Midbrain (tissue), 1 donor: ENCODE results near the gene SUMF2.
"Not testable (repeated sequence)": the region's sequence is repeated elsewhere in the genome, so short reads cannot be mapped to it uniquely, and the experiment has no call there.

Source experiments
- DNase-seq: peaks from one replicate; lab custom pipeline; 2025; lab: John Stamatoyannopoulos, UW

SUMF2 gene

DNA sequence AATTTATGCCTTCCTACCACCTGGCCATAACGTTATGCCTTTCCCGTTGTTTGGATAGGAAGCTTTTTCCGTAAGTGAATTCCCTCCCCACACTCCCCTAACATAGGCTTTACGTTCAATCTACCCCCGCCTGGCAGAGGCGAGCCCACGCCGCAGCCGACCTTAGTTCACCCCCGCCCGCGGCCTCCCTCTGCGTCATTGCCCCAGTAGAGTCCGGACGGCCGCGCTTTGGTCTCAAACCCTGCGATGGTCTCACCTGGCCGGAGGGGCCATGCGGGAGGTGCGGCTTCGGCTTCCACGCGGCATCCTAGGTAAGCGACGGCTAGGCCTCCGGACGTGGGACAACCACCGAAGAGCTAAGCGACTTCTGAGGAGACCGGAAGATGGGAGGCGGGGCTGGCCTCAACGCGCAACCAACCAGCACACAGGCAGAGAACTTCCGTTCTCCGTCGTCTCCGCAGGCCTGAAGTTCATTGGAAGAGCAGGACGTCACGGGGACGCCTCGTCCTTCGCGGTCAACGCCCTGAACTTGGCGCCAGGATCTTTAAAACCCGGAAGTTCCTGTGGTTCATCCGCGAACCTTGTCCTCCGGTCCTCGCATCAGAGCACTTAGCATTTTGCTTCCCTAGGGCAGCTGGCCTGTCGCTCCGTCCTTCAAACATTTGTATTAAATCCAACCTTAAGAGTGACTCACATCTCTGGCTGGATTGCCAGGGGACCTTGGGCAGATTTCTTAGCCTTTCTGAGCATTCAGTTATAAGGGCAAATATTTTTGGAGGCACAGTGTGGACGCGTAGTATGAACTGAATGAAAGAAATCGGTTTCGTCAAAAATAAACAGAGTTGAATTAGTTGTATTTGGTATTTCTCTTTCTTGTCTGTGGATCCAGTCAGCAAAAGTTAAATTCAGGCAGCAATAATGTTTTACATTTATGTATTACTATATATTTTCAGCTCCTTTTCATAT is 42.3 kb downstream of the SUMF2 start, which contains the start of gene CHCHD2:
TSS of gene CHCHD2 (minus strand) at position 369 of the 966 bp plus-strand sequence. CDS start at position 306, 63 bp downstream.
- DNase-seq = peak; percentile 97

DNA sequence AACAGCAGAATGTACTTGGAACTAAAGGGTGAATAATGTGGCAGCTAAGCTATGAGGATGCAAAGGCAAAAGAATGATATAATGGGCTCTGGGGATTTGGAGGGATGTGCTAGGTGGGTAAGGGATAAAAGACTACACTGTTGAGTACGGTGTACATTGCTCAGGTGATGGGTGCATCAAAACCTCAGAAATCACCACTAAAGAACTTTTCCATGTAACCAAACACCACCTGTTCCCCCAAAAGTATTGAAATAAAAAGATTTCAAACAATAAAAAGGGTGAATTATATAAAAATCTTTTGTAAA is 43.8 kb downstream of the SUMF2 start:
- no peak for DNase-seq

DNA sequence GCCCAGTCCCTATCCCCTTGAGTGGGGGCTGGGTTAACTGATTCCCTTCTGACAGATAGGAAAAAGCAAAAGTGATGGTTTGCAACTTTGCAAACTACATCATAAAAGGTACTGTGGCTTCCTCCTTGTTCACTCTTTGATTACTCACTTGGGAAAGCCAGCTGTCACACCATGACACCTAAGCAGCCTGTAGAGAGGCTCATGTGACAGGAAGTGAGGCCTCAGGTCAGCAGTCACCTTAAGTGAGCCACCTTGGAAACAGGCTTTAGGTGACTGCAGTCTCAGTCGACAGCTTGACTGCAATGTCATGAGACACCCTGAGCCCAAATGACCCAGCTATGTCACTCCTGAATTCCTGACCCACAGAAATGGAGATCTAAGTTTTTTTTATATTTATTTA is 46.5 kb downstream of the SUMF2 start:
- DNase-seq = no peak

DNA sequence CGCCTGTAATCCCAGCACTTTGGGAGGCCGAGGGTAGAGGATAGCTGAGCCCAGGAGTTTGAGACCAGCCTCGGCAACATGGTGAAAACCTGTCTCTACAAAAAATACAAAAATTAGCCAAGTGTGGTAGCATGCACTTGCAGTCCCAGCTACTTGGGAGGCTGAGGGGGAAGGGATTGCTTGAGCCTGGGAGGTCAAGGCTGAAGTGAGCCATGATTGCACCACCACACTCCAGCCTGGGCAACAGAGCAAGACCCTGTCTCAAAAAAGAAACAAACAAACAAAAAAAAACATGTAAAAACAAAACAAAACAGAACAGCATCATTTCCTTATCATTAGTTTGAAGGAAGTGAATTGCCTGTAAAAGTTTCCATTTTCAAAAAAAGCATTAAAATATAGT is 48.2 kb downstream of the SUMF2 start:
- not testable (repeated sequence) for DNase-seq

DNA sequence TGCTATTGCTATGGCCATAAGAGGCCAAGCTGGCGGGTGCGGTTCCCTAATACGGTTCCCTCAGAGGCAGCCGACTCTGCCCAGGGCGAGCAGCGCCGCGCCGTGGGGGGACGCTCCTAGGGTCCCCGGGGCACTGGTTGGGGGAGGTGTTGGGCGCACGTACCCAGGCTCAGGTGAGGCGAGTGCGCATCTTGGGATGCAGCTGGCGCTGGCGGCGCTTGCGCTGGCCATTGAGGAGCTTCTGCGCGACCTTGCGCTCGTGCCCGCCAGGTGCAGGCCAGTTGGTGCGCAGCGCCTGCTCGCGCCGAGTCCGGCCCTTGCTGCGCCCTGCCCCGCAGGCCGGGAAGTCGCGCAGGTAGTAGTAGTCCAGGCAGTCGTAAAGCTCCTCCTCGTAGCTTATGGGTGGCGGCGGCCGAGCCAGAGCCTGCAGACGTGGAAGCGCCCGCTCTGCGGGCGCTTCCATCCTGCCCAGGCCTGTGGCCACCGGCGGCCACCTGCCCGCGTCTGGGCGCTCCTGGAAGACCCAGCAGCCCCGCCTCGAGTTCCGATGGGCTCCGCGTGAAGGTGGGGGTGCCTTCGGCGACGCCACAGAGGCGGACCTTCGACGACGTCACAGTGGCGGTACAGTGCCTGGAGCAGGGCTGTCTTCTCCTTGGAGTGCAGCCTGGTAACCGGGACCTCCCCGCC is 51.9 kb downstream of the SUMF2 start, which contains the start of gene NUPR2:
TSS of gene NUPR2 (minus strand) at position 566 of the 687 bp plus-strand sequence. CDS start at position 463, 103 bp downstream.
- no peak for DNase-seq

DNA sequence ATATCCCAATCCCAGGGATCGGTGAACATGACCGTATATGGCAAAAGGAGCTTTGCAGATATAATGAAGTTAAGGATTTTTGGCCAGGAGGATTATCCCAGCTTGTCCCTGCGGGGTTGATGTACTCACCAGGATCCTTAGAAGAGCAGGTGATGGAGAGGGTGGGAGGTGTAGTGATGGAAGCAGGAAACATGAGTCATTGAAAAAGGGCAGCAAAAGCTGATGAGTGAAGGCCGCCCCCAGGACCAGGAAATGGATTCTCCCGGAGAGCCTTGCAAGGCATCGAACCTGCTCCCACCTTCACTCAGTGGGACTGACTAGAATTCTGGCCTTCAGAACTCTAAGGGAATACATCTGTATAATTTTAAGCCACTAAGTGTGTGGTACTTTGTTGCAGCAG is 57.4 kb downstream of the SUMF2 start:
- DNase-seq = no peak

DNA sequence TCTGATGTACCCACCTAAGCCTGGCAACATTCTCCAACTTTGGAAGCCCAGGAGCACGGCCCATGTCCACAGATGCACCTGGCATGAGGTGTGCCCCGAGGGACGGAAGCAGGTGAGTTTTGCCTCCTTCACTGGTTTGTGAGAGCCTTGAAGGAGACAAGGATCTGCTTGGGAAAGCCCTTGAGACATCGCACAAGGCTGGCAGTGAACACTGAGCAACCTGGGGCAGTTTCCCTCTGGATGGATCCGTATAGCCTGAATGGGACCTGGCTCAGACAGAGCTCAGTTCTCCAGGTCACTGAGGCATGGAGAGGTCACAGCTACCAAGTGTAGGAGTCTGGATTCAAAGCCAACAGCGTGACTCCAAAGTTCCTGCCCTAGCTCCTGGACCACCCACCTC is 60.9 kb downstream of the SUMF2 start:
- no peak for DNase-seq

DNA sequence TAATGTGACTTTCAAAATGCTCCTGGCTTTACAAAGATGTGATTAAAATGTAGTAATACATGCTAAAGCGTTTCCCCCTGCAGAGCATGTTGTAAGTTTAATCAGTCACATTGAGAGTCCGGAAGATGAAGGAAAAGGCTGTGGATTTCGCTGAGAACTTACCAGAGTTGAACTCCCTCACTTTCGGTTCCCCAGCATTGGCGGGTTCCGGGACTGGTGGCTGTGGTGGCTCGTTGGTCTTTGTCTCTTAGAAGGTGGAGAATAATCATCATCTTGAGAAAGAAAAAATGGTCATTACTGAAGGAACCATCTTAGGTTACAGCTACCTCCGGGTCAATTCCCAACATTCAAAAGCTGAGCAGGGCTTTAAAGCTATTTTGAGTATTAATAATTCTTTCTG is 61.7 kb downstream of the SUMF2 start:
- DNase-seq = no peak

DNA sequence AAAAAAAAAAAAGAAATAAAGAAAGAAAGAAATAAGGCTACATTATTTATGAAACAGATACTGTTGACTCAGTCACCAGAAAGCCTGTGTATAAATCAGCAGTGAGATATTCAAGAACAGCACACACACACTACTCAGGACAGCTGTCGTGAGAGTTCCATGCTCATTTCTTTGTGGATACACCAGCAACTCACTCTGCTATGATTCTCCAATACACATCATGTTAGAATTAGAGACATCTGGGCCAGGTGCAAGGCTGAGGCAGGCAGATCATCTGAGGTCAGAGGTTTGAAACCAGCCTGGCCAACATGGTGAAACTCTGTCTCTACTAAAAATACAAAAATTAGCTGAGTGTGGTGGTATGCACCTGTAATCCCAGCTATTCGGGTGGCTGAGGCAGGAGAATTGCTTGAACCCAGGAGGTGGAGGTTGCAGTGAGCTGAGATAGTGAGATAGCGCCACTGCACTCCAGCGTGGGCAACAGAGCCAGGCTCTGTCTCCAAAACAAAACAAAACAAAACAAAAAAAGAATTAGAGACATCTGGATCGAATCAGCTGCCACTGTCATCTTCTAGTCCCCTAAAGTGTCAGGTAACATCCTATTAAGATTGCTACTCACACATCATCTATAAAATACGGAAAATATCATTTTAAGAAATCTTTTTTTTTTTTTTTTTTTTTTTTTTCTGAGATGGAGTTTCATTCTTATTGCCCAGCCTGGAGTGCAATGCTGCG is 63.3 kb downstream of the SUMF2 start:
- no peak for DNase-seq
